ENCODE results near the gene HPSE. TPM values are rescaled to one million over a fixed set of nuclear protein-coding genes. Genes with fewer than 3 reads are reported as not detected.

HPSE gene
- total and polyA plus RNA-seq, 2 experiments from 2014 or later = 1.7 to 3.8 TPM

- no peak for DNase-seq (ENCODE audit: low spot score)
- 74% methylated on average over 1 of the region's 1 CpG for WGBS (ENCODE audit: low lambda C conversion rate, missing lambda C conversion rate)
- Histone ChIP-seq H3K79me2 (no peaks in the 10 kb centered on the region), H3K4me2 (no peak overlapping the region), H4K20me1 (ENCODE audit: insufficient read depth, poor library complexity, severe bottlenecking) (no peaks in the 10 kb centered on the region), H3K27ac (peak overlapping the region; percentile 71), H3K4me3 (no peak overlapping the region), H3K4me1 (ENCODE audit: insufficient read depth) (peaks cover 8% of the 10 kb centered on the region), H3K9me2 (replicated peaks; ENCODE audit: insufficient read depth) (no peaks in the 10 kb centered on the region), H3K36me3 (replicated peaks; ENCODE audit: insufficient read depth, low read depth) (no peaks in the 10 kb centered on the region), H3K27me3 (no peaks in the 10 kb centered on the region), H3K9me3 (ENCODE audit: low read depth) (no peaks in the 10 kb centered on the region), H2AFZ (no peak overlapping the region)
- TF ChIP-seq EZH2phosphoT487 (IDR thresholded peaks at IDR 0.05; ENCODE audit: low read depth, severe bottlenecking, unreplicated experiment) (no peak), CTCF (IDR thresholded peaks at IDR 0.05; ENCODE audit: poor library complexity) (no peak), EZH2 (IDR thresholded peaks at IDR 0.05; ENCODE audit: borderline replicate concordance) (no peak)
These were observed 38.3 kb upstream of the HPSE start for GRCh38 chr4:83372931-83373330.

GRCh38 chr4:83371936-83372335 lies 37.3 kb upstream of the HPSE start:
- peak overlapping the region; percentile 80 for H3K27ac ChIP-seq
- H3K4me1 ChIP-seq (ENCODE audit: insufficient read depth) = peaks cover 8% of the 10 kb centered on the region
- no peak overlapping the region for H3K4me2 ChIP-seq
- no peaks in the 10 kb centered on the region for H3K79me2 ChIP-seq
- 37% methylated on average over 1 of the region's 1 CpG for WGBS (ENCODE audit: low lambda C conversion rate, missing lambda C conversion rate)
- no peak overlapping the region for H3K4me3 ChIP-seq
- H3K36me3 ChIP-seq (replicated peaks; ENCODE audit: insufficient read depth, low read depth) = no peaks in the 10 kb centered on the region
- no peaks in the 10 kb centered on the region for H4K20me1 ChIP-seq (ENCODE audit: insufficient read depth, poor library complexity, severe bottlenecking)
- H2AFZ ChIP-seq = no peak overlapping the region
- H3K27me3 ChIP-seq = no peaks in the 10 kb centered on the region
- peak; percentile 52 for DNase-seq (ENCODE audit: low spot score)
- no peaks in the 10 kb centered on the region for H3K9me3 ChIP-seq (ENCODE audit: low read depth)
- no peaks in the 10 kb centered on the region for H3K9me2 ChIP-seq (replicated peaks; ENCODE audit: insufficient read depth)
- TF ChIP-seq EZH2phosphoT487 (IDR thresholded peaks at IDR 0.05; ENCODE audit: low read depth, severe bottlenecking, unreplicated experiment) (no peak), EZH2 (IDR thresholded peaks at IDR 0.05; ENCODE audit: borderline replicate concordance) (no peak), CTCF (IDR thresholded peaks at IDR 0.05; ENCODE audit: poor library complexity) (no peak)

GRCh38 chr4:83371235-83371634 lies 36.6 kb upstream of the HPSE start:
- H3K4me2 ChIP-seq = no peak overlapping the region
- no peaks in the 10 kb centered on the region for H3K9me2 ChIP-seq (replicated peaks; ENCODE audit: insufficient read depth)
- H3K79me2 ChIP-seq = no peaks in the 10 kb centered on the region
- TF ChIP-seq EZH2 (IDR thresholded peaks at IDR 0.05; ENCODE audit: borderline replicate concordance) = no peak
- no peak for TF ChIP-seq EZH2phosphoT487 (IDR thresholded peaks at IDR 0.05; ENCODE audit: low read depth, severe bottlenecking, unreplicated experiment)
- no peak for TF ChIP-seq CTCF (IDR thresholded peaks at IDR 0.05; ENCODE audit: poor library complexity)
- no peaks in the 10 kb centered on the region for H3K27me3 ChIP-seq
- H3K36me3 ChIP-seq (replicated peaks; ENCODE audit: insufficient read depth, low read depth) = no peaks in the 10 kb centered on the region
- peaks cover 8% of the 10 kb centered on the region for H3K4me1 ChIP-seq (ENCODE audit: insufficient read depth)
- H4K20me1 ChIP-seq (ENCODE audit: insufficient read depth, poor library complexity, severe bottlenecking) = no peaks in the 10 kb centered on the region
- no peak overlapping the region for H3K4me3 ChIP-seq
- DNase-seq (ENCODE audit: low spot score) = no peak
- no peaks in the 10 kb centered on the region for H3K9me3 ChIP-seq (ENCODE audit: low read depth)
- H3K27ac ChIP-seq = peak overlapping the region; percentile 80
- 90% methylated on average over 5 of the region's 5 CpGs for WGBS (ENCODE audit: low lambda C conversion rate, missing lambda C conversion rate)
- no peak overlapping the region for H2AFZ ChIP-seq

GRCh38 chr4:83370640-83370906 lies 35.9 kb upstream of the HPSE start:
- Histone ChIP-seq H3K4me2 (no peak overlapping the region), H3K79me2 (no peaks in the 10 kb centered on the region), H3K4me3 (no peak overlapping the region), H4K20me1 (ENCODE audit: insufficient read depth, poor library complexity, severe bottlenecking) (no peaks in the 10 kb centered on the region), H3K36me3 (replicated peaks; ENCODE audit: insufficient read depth, low read depth) (no peaks in the 10 kb centered on the region), H3K27me3 (no peaks in the 10 kb centered on the region), H3K27ac (peak overlapping the region; percentile 80), H3K4me1 (ENCODE audit: insufficient read depth) (peaks cover 8% of the 10 kb centered on the region), H3K9me3 (ENCODE audit: low read depth) (no peaks in the 10 kb centered on the region), H2AFZ (peak overlapping the region; percentile 41), H3K9me2 (replicated peaks; ENCODE audit: insufficient read depth) (no peaks in the 10 kb centered on the region)
- WGBS (ENCODE audit: low lambda C conversion rate, missing lambda C conversion rate) = 94% methylated on average over 1 of the region's 1 CpG
- no peak for TF ChIP-seq EZH2phosphoT487 (IDR thresholded peaks at IDR 0.05; ENCODE audit: low read depth, severe bottlenecking, unreplicated experiment)
- no peak for TF ChIP-seq CTCF (IDR thresholded peaks at IDR 0.05; ENCODE audit: poor library complexity)
- TF ChIP-seq EZH2 (IDR thresholded peaks at IDR 0.05; ENCODE audit: borderline replicate concordance) = no peak
- no peak for DNase-seq (ENCODE audit: low spot score)

All from hepatocyte (in vitro differentiated cells).